IPS-20b (cell line): Measurements from ENCODE around the gene TMEM163.

Experiments used
- H3K27ac ChIP-seq: one replicate; pipeline ENCODE4 v1.5.1; 2013; ENCODE audit warnings: low read length
- H3K27me3 ChIP-seq: 2 replicates; pipeline ENCODE4 v1.6.1; 2013; ENCODE audit warnings: mild to moderate bottlenecking, low read length, inconsistent platforms; ENCODE audit not compliant: insufficient read depth
- H3K36me3 ChIP-seq: 2 replicates; pipeline ENCODE4 v1.6.1; 2013; ENCODE audit warnings: low read depth, mild to moderate bottlenecking, inconsistent platforms, low read length, moderate library complexity; ENCODE audit not compliant: insufficient read depth
- H3K4me1 ChIP-seq: 2 replicates; pipeline ENCODE4 v1.6.1; 2013; ENCODE audit warnings: mild to moderate bottlenecking, control low read depth, inconsistent platforms, low read length, moderate library complexity; ENCODE audit not compliant: insufficient read depth
- H3K4me3 ChIP-seq: 2 replicates; pipeline ENCODE4 v1.5.1; 2013; ENCODE audit warnings: mild to moderate bottlenecking, low read length, inconsistent platforms
- H3K9ac ChIP-seq: 2 replicates; pipeline ENCODE4 v1.6.1; 2013; ENCODE audit warnings: low read depth, mild to moderate bottlenecking, inconsistent platforms, low read length, moderate library complexity
- H3K9me3 ChIP-seq: 2 replicates; pipeline ENCODE4 v1.6.1; 2013; ENCODE audit warnings: mild to moderate bottlenecking, low read depth, low read length, inconsistent platforms; ENCODE audit not compliant: insufficient read depth

Gene TMEM163

GRCh38 chr2:134582547-134582899 is 136.3 kb downstream of the TMEM163 start:
- Histone ChIP-seq H3K4me1 (no peaks in the 10 kb centered on the region), H3K36me3 (no peaks in the 10 kb centered on the region), H3K9me3 (no peaks in the 10 kb centered on the region), H3K27ac (no peak overlapping the region), H3K9ac (no peak overlapping the region), H3K27me3 (no peaks in the 10 kb centered on the region), H3K4me3 (no peak overlapping the region)

DNA sequence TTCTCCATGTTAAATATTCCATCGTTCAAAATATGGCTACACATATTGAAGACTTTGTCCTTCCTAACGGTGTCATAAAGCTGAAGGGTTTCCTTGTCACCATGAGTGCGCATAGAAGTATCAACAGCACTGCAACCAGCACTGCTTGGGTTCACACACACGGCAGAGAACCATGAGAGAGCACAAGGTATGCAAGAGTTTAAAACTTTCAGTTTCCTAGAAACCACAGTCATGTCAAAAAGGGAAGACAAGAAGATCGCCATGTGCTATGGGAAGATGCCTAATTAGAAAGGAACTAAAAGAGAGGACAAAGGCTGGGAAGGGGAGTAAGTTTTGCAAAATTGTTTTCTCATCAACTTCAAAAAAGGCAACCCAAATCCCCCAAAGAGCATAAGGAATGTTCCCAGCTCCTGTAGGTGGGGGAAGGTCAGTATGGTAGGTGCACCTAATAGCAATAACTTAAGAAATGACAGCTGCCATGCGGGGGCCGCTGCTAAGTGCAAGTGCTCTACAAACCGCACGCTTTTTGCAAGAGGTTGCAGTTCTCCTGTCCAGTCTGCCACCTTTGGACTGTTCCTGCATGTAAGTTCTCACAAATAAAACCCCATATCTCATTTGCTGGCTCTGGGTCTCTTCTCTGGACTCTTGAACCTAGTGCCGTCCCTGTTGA is 136.8 kb downstream of the TMEM163 start:
- no peak overlapping the region for H3K9ac ChIP-seq

DNA sequence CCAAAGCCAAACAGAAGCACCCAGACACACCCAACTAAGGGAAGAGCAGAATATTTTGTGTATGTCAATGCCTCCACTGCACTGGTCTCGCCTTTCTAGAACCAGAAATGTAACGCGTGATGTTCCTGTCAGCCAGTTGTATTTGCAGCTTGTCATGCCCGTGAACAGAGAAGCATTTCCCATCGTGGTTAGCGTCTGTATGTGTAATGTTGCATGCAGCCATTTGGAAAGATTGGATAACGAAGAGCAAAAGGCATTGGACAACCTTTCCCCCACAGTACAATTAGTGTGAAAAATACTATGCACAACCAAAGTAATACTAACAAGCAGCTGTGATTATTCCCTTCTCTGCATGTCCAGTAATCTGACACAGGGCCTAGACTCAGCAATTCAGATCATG is 140.5 kb downstream of the TMEM163 start:
- Histone ChIP-seq H3K36me3 (no peaks in the 10 kb centered on the region), H3K27me3 (no peaks in the 10 kb centered on the region), H3K4me3 (no peak overlapping the region), H3K9ac (no peak overlapping the region), H3K4me1 (no peaks in the 10 kb centered on the region), H3K9me3 (no peaks in the 10 kb centered on the region), H3K27ac (no peak overlapping the region)

More for the DNA sequence above, 136.8 kb downstream of the TMEM163 start:
- H3K36me3 ChIP-seq: no peaks in the 10 kb centered on the region
- no peak overlapping the region for H3K4me3 ChIP-seq
- H3K27ac ChIP-seq: no peak overlapping the region
- no peaks in the 10 kb centered on the region for H3K4me1 ChIP-seq
- no peaks in the 10 kb centered on the region for H3K27me3 ChIP-seq
- H3K9me3 ChIP-seq: no peaks in the 10 kb centered on the region

DNA sequence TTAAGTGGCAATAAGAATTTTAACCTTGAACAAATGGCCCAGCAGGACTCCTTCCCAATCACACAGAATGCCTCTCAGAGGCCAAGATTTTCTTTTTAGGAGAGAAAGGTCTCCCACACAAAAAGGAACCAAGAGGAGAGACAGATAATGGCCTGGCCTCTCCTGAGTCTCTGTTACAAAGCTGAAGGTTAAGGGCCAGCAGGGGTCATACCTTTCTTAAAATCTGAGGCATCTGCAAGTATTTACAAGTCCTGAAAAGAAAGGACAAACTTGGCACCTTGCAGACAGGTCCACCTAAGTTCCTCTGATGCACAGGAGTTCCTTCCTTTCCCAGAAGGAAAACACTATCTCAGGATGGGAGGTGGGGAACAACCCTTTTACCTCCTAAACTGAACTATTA is 142.3 kb downstream of the TMEM163 start:
- Histone ChIP-seq H3K27me3 (no peaks in the 10 kb centered on the region), H3K4me1 (no peaks in the 10 kb centered on the region), H3K9me3 (no peaks in the 10 kb centered on the region), H3K4me3 (no peak overlapping the region), H3K9ac (no peak overlapping the region), H3K27ac (no peak overlapping the region), H3K36me3 (no peaks in the 10 kb centered on the region)

- no peaks in the 10 kb centered on the region for H3K27me3 ChIP-seq
- no peaks in the 10 kb centered on the region for H3K36me3 ChIP-seq
- H3K27ac ChIP-seq: no peak overlapping the region
- no peak overlapping the region for H3K4me3 ChIP-seq
- no peaks in the 10 kb centered on the region for H3K9me3 ChIP-seq
- H3K9ac ChIP-seq: no peak overlapping the region
- no peaks in the 10 kb centered on the region for H3K4me1 ChIP-seq
Observed at GRCh38 chr2:134575888-134576287, 142.9 kb downstream of the TMEM163 start.

DNA sequence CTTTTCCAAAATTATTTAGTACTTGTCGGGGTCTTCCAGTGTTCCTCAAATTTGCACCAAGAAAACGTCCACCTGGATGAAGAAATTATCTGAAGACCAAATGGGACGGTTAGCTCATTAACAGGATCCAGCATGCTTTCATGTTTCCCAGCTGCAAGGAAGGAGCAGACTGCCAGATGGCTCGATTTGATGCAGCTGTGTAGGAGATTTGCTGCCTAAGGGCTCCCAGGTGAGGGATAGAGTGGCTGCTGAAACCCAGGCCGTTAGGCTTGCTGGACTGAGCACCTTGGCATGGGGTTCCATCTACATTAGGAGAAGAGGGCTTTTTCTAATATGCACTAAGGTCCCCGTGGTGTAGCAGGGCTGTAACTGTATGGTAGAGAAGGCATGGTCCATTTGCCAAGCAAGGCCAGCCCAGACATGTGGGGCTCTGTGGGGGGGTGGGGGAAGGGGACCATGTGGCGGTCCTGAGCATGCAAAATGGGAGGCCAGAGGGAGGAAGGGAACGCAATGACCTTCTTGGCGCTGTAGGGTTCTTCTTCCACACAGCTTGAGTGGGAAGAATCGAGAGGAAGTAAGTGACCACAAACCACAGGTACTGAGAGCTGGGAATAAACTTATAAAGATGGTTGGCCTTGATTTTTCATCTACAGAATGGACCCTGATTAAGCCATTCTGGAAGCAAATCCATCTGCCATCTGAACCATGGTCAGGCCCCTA is 144.0 kb downstream of the TMEM163 start:
- no peaks in the 10 kb centered on the region for H3K4me1 ChIP-seq
- no peaks in the 10 kb centered on the region for H3K9me3 ChIP-seq

DNA sequence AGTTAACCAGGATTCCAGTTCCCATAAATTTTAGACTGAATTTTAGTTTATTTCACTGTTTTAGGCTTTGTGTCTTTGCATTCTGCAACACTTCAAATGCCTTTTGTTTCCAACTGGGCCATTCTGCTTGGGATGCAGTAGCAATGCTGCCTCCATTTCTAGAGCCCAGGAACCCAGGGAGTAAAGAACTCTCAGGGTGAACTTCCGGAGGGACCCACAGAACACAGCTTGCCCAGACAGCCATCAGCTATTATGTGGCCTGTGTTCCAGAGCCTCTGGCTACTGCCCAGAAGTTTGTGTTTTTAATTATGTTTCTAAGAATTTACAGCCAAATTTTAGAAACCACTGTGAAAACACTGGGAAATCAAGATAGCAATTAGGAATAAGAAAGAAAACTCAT is 145.1 kb downstream of the TMEM163 start:
- H3K4me3 ChIP-seq: no peak overlapping the region
- no peak overlapping the region for H3K9ac ChIP-seq
- H3K9me3 ChIP-seq: no peaks in the 10 kb centered on the region
- H3K4me1 ChIP-seq: no peaks in the 10 kb centered on the region
- H3K27me3 ChIP-seq: no peaks in the 10 kb centered on the region
- H3K27ac ChIP-seq: no peak overlapping the region
- H3K36me3 ChIP-seq: no peaks in the 10 kb centered on the region

More for the DNA sequence above, 144.0 kb downstream of the TMEM163 start:
- Histone ChIP-seq H3K27me3 (no peaks in the 10 kb centered on the region), H3K27ac (no peak overlapping the region), H3K36me3 (no peaks in the 10 kb centered on the region), H3K4me3 (no peak overlapping the region), H3K9ac (no peak overlapping the region)

GRCh38 chr2:134573085-134573370 is 145.8 kb downstream of the TMEM163 start:
- Histone ChIP-seq H3K36me3 (no peaks in the 10 kb centered on the region), H3K4me1 (no peaks in the 10 kb centered on the region), H3K9me3 (no peaks in the 10 kb centered on the region), H3K27ac (no peak overlapping the region), H3K27me3 (no peaks in the 10 kb centered on the region), H3K4me3 (no peak overlapping the region), H3K9ac (no peak overlapping the region)

GRCh38 chr2:134572314-134573084 is 146.3 kb downstream of the TMEM163 start:
- H3K9me3 ChIP-seq: no peaks in the 10 kb centered on the region
- H3K27ac ChIP-seq: no peak overlapping the region
- no peak overlapping the region for H3K9ac ChIP-seq
- H3K4me3 ChIP-seq: no peak overlapping the region
- no peaks in the 10 kb centered on the region for H3K27me3 ChIP-seq
- no peaks in the 10 kb centered on the region for H3K36me3 ChIP-seq
- no peaks in the 10 kb centered on the region for H3K4me1 ChIP-seq

GRCh38 chr2:134570676-134571075 is 148.1 kb downstream of the TMEM163 start:
- no peaks in the 10 kb centered on the region for H3K9me3 ChIP-seq
- no peak overlapping the region for H3K9ac ChIP-seq
- H3K27me3 ChIP-seq: no peaks in the 10 kb centered on the region
- H3K36me3 ChIP-seq: no peaks in the 10 kb centered on the region
- no peaks in the 10 kb centered on the region for H3K4me1 ChIP-seq
- H3K4me3 ChIP-seq: no peak overlapping the region
- H3K27ac ChIP-seq: no peak overlapping the region

DNA sequence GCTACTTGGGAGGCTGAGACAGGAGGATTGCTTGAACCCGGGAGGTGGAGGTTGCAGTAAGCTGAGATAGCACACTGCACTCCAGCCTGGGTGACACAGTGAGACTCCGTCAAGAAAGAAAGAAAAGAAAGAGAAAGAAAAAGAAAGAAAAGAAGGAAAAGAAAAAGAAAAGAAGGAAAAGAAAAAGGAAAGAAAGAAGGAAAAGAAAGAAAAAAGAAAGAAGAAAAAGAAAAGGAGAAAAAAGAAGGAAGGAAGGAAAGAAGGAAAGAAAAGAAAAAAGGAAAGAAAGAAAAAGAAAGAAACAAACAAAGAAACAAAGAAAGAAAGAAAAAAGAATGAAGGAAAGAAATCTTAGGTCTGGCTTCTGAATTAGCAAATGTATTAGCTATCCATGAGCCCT is 150.4 kb downstream of the TMEM163 start:
- Histone ChIP-seq H3K9me3 (no peaks in the 10 kb centered on the region), H3K4me3 (no peak overlapping the region), H3K36me3 (no peaks in the 10 kb centered on the region), H3K9ac (no peak overlapping the region), H3K4me1 (no peaks in the 10 kb centered on the region), H3K27me3 (no peaks in the 10 kb centered on the region), H3K27ac (no peak overlapping the region)

DNA sequence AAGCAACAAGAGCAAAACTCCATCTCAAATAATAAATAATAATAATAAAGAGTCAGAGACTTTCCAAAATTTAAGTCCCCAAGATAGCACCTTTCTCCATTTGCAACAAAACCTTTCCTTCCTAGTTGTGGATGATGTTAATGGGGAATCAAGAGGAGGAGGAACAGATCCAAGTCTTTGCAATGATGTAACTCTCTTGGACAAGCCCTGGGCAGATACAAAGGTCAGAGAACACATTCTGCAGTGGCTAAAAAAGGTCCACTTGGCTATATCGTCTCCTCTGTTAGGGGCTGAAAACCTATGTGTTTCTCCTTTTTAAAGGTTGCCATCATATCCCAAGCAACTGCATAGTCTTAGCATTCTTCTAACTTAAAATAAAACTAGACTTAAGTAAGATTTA is 151.1 kb downstream of the TMEM163 start:
- Histone ChIP-seq H3K9ac (no peak overlapping the region), H3K27me3 (no peaks in the 10 kb centered on the region), H3K36me3 (no peaks in the 10 kb centered on the region), H3K27ac (no peak overlapping the region), H3K4me3 (no peak overlapping the region), H3K4me1 (no peaks in the 10 kb centered on the region), H3K9me3 (no peaks in the 10 kb centered on the region)
